ENCODE measurements around the gene RBMS1. TPM values are rescaled to one million over a fixed set of nuclear protein-coding genes. Genes with fewer than 3 reads are reported as not detected.
A peak's percentile ranks its signal among the peaks of the same experiment; 100 is the strongest.

The RBMS1 gene
- total RNA-seq, 3 donors from 2014 or later (not counting 1 experiment from before 2014, with no cell fraction given), result 111 to 167 (median 132) TPM

- 97% methylated on average over 4 of the region's 4 CpGs for WGBS (ENCODE audit: insufficient coverage)
- H3K36me3 ChIP-seq (ENCODE audit: control insufficient read depth, insufficient read depth, low read length), result peaks cover 52% of the 10 kb centered on the region
- no peaks in the 10 kb centered on the region for H3K9me3 Mint-ChIP-seq
- H3K27ac ChIP-seq (ENCODE audit: low read length), result no peak overlapping the region
- no peak overlapping the region for H3K4me3 Mint-ChIP-seq
- no peaks in the 10 kb centered on the region for H3K4me1 ChIP-seq (ENCODE audit: control insufficient read depth, insufficient read depth, low read length)
- H3K36me3 Mint-ChIP-seq, result peaks cover 8% of the 10 kb centered on the region
- peaks cover 46 to 51% of the 10 kb centered on the region in 2 donors for H3K4me1 Mint-ChIP-seq
- H3K9me3 ChIP-seq (ENCODE audit: control insufficient read depth, insufficient read depth, low read length), result no peaks in the 10 kb centered on the region
- TF ChIP-seq, protein P1, sequence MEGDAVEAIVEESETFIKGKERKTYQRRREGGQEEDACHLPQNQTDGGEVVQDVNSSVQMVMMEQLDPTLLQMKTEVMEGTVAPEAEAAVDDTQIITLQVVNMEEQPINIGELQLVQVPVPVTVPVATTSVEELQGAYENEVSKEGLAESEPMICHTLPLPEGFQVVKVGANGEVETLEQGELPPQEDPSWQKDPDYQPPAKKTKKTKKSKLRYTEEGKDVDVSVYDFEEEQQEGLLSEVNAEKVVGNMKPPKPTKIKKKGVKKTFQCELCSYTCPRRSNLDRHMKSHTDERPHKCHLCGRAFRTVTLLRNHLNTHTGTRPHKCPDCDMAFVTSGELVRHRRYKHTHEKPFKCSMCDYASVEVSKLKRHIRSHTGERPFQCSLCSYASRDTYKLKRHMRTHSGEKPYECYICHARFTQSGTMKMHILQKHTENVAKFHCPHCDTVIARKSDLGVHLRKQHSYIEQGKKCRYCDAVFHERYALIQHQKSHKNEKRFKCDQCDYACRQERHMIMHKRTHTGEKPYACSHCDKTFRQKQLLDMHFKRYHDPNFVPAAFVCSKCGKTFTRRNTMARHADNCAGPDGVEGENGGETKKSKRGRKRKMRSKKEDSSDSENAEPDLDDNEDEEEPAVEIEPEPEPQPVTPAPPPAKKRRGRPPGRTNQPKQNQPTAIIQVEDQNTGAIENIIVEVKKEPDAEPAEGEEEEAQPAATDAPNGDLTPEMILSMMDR (IDR thresholded peaks at IDR 0.05), result no peak
- no peak for ATAC-seq
- DNase-seq, result no peak
- peak overlapping the region in 1 of 2 donors; percentile 53 for H3K27ac Mint-ChIP-seq
- H3K27me3 ChIP-seq (ENCODE audit: control insufficient read depth, insufficient read depth, low read length), result no peaks in the 10 kb centered on the region
- no peak overlapping the region for H3K4me3 ChIP-seq (ENCODE audit: low read length)
- no peaks in the 10 kb centered on the region for H3K27me3 Mint-ChIP-seq (ENCODE audit: low read depth in 2 of 2)
- intact Hi-C loops (cut with micrococcal nuclease), result no loop called here
These were observed 188.4 kb downstream of the RBMS1 start for GRCh38 chr2:160305081-160305750.

DNA sequence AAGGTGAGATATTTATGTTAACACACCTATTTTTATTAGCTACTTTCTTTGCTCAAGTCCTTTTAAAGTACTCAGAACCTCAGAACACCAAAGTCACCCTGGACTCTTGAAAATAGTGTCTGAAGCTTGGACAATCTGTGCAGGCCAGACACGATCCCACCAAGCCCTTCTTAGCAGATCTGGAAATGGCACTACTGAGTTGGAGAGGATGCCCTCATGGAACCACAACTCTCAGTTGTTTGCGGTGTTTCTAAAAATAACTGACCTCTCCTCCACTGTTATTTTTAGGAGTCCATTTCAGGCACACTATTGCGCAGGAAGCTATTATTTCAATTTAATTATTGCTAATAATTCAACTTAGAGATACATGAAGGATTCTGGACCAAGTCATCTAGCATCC lies 190.1 kb downstream of the RBMS1 start:
- peaks cover 53% of the 10 kb centered on the region for H3K36me3 ChIP-seq (ENCODE audit: control insufficient read depth, insufficient read depth, low read length)

GRCh38 chr2:160303076-160303475 lies 190.5 kb downstream of the RBMS1 start:
- peak overlapping the region; percentile 56 to 65 for H3K27ac Mint-ChIP-seq
- no peaks in the 10 kb centered on the region for H3K27me3 Mint-ChIP-seq (ENCODE audit: low read depth in 2 of 2)
- H3K4me3 Mint-ChIP-seq, result no peak overlapping the region
- no peaks in the 10 kb centered on the region for H3K9me3 Mint-ChIP-seq
- WGBS (ENCODE audit: insufficient coverage), result 91% methylated on average over 2 of the region's 2 CpGs
- intact Hi-C loops (cut with micrococcal nuclease), result no loop called here
- Histone ChIP-seq H3K36me3 (ENCODE audit: control insufficient read depth, insufficient read depth, low read length) (peaks cover 56% of the 10 kb centered on the region), H3K4me1 (ENCODE audit: control insufficient read depth, insufficient read depth, low read length) (no peaks in the 10 kb centered on the region), H3K27me3 (ENCODE audit: control insufficient read depth, insufficient read depth, low read length) (no peaks in the 10 kb centered on the region), H3K27ac (ENCODE audit: low read length) (no peak overlapping the region), H3K9me3 (ENCODE audit: control insufficient read depth, insufficient read depth, low read length) (no peaks in the 10 kb centered on the region), H3K4me3 (ENCODE audit: low read length) (no peak overlapping the region)
- TF ChIP-seq, protein P1 (IDR thresholded peaks at IDR 0.05), result no peak
- DNase-seq (no peak), ATAC-seq (no peak)
- peaks cover 46 to 49% of the 10 kb centered on the region in 2 donors for H3K4me1 Mint-ChIP-seq
- H3K36me3 Mint-ChIP-seq, result peaks cover 6% of the 10 kb centered on the region

More for the DNA sequence above, 190.1 kb downstream of the RBMS1 start:
- Histone ChIP-seq H3K4me3 (ENCODE audit: low read length) (no peak overlapping the region), H3K27me3 (ENCODE audit: control insufficient read depth, insufficient read depth, low read length) (no peaks in the 10 kb centered on the region), H3K4me1 (ENCODE audit: control insufficient read depth, insufficient read depth, low read length) (no peaks in the 10 kb centered on the region), H3K27ac (ENCODE audit: low read length) (no peak overlapping the region), H3K9me3 (ENCODE audit: control insufficient read depth, insufficient read depth, low read length) (no peaks in the 10 kb centered on the region)
- peaks cover 2% of the 10 kb centered on the region for H3K36me3 Mint-ChIP-seq
- H3K4me3 Mint-ChIP-seq, result no peak overlapping the region
- 93% methylated on average over 2 of the region's 3 CpGs for WGBS (ENCODE audit: insufficient coverage)
- no peaks in the 10 kb centered on the region for H3K9me3 Mint-ChIP-seq
- H3K4me1 Mint-ChIP-seq, result peaks cover 43 to 48% of the 10 kb centered on the region in 2 donors
- ATAC-seq, result no peak
- peak overlapping the region; percentile 56 to 65 for H3K27ac Mint-ChIP-seq
- TF ChIP-seq, protein P1 (IDR thresholded peaks at IDR 0.05), result no peak
- DNase-seq, result no peak
- intact Hi-C loops (cut with micrococcal nuclease), result no loop called here
- no peaks in the 10 kb centered on the region for H3K27me3 Mint-ChIP-seq (ENCODE audit: low read depth in 2 of 2)

DNA sequence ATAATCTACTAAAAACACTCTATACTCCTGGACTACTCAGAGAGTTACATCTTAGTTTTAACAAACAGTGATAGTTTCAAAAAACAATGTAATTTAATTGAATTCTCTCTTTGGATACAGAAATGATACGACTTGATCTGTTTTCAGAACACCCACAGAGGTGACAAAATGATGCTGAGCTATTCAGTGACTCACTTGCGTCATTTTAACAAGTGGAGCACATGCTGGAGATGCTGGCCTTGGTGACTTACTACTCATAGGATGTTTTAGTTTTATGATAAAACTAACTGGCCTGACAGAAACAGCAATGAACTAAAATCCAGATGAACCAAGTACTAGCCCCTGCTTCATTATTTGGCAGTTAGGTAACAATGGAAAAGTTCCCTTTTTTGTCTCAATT lies 192.2 kb downstream of the RBMS1 start:
- Histone ChIP-seq H3K4me1 (ENCODE audit: control insufficient read depth, insufficient read depth, low read length) (no peaks in the 10 kb centered on the region), H3K27me3 (ENCODE audit: control insufficient read depth, insufficient read depth, low read length) (no peaks in the 10 kb centered on the region), H3K27ac (ENCODE audit: low read length) (no peak overlapping the region), H3K9me3 (ENCODE audit: control insufficient read depth, insufficient read depth, low read length) (no peaks in the 10 kb centered on the region), H3K4me3 (ENCODE audit: low read length) (no peak overlapping the region), H3K36me3 (ENCODE audit: control insufficient read depth, insufficient read depth, low read length) (peaks cover 65% of the 10 kb centered on the region)
- H3K27me3 Mint-ChIP-seq (ENCODE audit: low read depth in 2 of 2), result no peaks in the 10 kb centered on the region
- TF ChIP-seq, protein P1 (IDR thresholded peaks at IDR 0.05), result no peak
- peaks cover 61 to 62% of the 10 kb centered on the region in 2 donors for H3K4me1 Mint-ChIP-seq
- WGBS (ENCODE audit: insufficient coverage), result 56% methylated on average over 1 of the region's 2 CpGs
- peak overlapping the region; percentile 63 to 78 for H3K27ac Mint-ChIP-seq
- ATAC-seq (peak; percentile 63 to 92 (median 64)), DNase-seq (no peak)
- intact Hi-C loops (cut with micrococcal nuclease), result no loop called here
- no peak overlapping the region for H3K4me3 Mint-ChIP-seq
- H3K36me3 Mint-ChIP-seq, result peaks cover 21% of the 10 kb centered on the region
- no peaks in the 10 kb centered on the region for H3K9me3 Mint-ChIP-seq
